ENCODE measurements around the gene NOL7.
A peak's percentile ranks its signal among the peaks of the same experiment; 100 is the strongest.

The NOL7 gene

DNA sequence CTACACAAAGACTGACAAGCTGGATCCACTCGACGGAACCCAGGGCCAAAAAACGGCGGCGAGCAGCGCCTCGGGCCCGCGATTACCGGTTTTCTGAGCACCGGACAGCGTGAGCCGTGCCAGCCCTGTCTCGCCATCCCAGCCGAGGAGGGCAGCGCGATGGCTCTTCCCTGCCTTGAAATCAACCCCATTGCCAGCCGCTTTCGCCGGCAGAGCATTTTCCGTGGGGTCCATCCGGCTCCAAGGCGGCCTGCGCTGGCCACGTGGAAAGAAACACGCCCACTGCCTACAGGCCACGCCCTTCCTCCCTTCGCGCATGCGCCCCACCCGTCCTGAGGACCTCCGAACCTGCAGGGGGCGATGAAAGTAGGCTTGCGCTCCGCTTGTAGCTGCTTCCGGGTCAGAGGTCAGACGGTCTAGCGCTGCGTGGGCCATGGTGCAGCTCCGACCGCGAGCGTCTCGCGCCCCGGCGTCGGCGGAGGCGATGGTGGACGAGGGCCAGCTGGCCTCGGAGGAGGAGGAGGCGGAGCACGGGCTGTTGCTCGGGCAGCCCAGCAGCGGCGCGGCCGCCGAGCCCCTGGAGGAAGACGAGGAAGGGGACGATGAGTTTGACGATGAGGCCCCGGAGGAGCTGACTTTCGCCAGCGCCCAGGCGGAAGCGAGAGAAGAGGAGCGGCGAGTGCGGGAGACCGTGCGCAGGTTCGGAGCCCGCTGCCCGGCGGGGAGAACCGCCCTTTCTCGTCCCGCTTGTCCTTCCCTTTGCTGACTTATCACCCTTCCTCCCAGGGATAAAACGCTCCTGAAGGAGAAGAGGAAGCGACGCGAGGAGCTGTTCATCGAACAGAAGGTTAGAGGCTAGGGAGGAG is at the start of gene NOL7:
Gene NOL7 (plus strand): TSS at position 410 of the 866 bp plus-strand sequence. CDS start 24 bp downstream, at position 434.
- peak; percentile 97 for DNase-seq (ENCODE audit: low read depth)

DNA sequence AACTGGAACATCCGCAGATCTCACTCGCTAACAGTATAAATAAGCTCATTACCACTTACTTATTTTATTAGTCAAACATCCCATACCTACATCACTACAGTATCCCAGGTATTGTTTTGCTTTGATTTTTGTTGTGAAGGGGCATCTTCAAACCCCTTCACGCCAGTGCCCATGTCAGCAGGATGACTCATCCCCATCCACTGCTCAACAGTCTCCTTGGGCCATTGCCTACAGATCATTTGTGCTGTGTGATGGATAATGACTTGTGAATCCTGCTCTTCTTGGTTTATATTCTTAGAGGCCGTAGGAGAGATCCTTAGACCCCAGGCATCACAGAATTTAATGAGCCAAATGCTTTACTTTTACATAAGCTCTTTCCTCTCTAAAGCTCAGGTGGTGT is 49.2 kb upstream of the NOL7 start:
- DNase-seq (ENCODE audit: low read depth) = no peak

DNA sequence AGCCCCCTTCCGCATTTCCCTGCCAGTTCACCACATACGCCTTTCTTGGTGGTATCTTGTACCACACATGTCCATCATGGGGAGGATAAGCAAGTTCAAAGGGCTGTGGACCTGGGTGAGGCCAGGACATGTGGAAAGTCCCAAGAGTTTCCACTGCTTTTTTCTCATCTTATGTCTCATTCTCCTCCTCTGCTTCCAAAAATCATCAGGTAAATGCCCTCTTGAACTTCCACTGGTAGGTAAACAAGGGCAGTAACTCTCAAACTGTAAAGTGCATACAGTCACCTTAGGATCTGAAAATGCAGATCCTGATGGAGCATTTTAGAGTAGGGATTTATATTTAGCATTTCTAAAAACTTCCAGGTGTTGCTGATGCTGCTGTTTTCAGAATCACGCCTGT is 48.6 kb upstream of the NOL7 start:
- DNase-seq (ENCODE audit: low read depth) = no peak

DNA sequence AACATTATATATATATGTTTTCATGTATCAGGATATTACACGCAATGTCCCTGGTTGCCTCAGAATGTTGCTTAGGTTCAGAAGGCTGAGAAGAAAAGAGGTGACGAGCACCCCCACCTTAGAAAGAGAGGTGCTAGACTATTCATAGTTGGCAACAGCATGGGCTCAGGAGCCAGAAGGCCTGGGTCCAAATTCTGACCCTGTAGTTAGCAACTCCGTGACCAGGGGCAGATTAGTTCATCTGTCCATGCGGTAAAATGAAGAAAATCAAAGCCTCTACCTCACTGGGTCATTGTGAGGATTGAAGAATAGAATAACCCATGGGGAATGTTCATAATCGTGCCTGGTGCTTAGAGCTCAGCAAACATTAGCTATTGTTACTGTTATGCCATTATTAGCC is 46.2 kb upstream of the NOL7 start:
- DNase-seq (ENCODE audit: low read depth) = no peak

DNA sequence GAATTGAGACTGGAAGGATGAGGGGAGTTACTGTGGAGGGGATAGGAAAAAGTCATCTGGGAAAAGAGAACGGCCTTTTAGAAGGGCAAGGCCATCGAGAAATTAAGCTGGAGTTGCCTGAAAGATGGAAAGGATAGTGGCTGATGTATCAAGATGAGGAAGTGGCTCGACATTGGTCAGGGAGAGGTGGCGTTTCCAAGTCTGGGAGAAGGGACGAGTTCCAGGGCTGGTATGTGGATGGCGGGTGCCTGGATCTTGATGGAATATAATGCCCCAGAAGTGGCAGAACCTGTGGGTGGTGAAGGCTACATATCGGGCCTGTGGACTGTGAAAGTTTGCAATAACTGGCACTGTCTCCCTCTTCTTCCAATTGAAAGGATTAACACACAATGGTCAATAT is 42.9 kb upstream of the NOL7 start:
- DNase-seq (ENCODE audit: low read depth) = no peak

DNA sequence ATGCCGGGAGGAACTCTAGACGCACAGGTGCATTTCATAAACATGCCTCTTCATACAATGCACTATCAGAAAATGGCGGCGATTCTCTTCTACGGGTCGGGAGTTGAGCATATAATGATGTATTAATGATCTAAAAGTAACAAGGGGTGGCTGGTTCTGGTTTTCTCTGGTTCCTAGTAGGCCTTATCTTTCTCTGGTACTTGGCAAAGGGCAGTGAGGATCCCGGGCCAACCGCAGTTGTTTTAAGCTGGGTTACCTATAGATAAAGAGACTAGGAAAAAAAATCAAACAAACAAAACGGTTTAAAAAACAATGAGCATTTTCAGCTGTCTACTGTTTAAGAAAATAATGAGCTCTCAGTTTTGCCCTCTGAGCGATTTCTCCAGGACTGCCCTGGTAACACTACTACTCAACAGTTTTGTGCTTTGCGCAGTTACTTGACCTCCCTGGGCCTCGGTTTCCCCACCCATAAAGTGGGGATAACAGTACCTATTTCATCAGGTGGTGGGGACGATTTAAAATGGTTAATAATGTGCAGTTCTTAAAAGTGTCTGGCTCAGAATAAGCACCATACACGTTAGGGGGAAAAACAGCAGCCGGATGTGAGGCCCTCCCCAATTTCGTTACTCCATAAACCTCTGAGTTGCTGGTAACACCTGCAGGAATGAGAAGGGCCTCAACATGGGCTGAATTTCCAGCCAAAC is 42.0 kb upstream of the NOL7 start:
- DNase-seq (ENCODE audit: low read depth) = no peak

DNA sequence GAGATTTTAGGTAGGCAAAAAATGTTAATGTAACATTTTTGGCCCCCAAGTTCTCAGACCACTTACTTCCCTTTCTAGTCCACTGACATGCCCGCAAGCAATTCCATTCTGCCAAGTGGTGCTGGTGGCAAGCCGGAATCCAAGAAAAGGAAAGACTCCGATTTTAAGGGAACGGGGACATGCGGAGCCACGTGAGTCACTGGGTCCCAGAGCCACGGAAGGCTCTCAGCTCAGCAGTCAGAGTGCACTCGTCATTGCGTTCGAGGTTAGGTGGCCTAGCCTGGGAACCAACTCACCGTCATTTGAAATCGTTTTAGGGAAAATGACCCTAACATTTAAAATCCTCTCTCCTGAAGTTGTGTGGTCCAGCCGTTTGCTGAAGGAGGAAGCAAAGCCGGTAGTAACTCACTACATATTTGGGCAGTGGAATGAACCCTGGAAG is 41.4 kb upstream of the NOL7 start:
- DNase-seq (ENCODE audit: low read depth) = no peak

DNA sequence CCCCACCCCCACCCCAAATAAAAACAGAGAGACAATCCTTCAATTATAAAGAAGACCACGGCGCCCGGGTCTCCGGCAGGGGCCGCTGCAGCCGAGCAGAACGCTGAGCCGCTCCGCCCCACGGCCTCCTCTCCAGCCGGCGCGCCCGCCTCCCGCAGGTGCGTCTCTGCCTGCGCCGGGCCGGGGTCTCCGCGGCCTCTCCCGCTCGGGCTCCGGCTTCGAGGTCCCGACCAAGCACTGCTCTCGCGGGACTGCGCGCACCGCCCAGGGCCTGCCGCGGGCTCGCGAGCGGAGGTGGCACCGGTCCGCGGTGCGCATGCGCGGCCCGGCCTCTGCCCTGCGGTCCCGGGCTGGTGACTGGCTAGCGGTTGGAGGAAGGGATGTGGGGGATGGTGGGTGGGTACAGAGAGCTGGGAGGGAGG is 41.0 kb upstream of the NOL7 start:
- peak; percentile 88 for DNase-seq (ENCODE audit: low read depth)

DNA sequence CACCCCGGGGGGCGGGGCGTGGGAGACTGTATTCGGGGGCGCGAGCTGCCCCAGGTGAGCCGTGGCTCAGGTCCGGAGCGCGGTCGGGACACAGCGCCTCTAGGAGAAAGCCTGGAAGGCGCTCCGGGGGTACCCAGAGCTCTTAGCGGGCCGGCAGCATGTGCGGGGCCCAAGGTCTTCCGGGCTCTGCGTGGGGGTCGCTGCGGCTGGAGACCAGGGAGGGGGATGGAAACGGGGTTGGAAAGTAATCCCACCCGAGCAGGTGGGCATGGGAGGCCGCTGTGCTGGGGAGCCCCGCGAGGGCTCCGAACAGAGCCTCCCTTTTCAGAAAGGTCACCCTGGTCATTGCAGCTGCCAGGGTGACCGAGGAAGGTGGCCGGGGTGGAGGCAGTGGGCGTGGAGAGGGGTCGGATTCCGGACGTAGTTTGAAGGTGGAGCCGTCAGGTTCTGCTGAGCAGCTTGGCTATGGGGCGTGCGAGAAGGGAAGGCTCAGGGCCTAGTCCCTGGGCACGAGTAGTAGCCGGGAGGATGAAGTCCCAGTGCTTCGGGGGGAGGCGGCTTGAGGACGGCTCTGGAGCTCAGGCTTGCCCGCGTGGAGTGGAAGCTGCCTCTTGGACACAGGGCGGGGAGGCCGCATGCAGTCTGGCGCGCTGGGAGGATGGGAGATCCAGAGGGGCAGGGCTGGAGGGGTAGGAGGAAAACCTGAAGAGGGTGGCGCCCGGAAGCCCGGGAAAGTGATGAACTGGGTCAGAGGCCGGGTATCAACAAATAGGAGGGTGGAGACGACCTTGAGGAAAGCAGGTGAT is 40.4 kb upstream of the NOL7 start, which contains the start of gene SIRT5:
Gene SIRT5 (plus strand): TSS at position 31 of the 806 bp plus-strand sequence. CDS start 9,510 bp downstream, outside the sequence.
- peak; percentile 58 for DNase-seq (ENCODE audit: low read depth)

DNA sequence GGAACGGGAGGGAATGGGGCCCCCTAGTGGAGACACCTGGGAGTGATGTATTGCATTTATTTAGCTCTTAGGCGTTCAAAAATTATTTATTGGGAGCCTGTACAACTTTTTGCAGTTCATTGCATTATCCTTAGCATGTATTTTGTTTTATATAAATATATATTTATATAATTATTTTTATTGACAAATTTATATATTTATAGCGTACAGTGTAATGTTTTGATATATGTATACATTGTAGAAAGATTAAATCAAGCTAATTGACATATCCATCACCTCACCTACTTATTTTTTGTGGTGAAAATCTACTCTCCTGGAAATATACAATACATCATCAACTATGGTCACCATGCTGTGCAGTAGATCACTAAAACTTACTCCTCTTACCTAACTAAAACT is 39.8 kb upstream of the NOL7 start:
- no peak for DNase-seq (ENCODE audit: low read depth)

DNA sequence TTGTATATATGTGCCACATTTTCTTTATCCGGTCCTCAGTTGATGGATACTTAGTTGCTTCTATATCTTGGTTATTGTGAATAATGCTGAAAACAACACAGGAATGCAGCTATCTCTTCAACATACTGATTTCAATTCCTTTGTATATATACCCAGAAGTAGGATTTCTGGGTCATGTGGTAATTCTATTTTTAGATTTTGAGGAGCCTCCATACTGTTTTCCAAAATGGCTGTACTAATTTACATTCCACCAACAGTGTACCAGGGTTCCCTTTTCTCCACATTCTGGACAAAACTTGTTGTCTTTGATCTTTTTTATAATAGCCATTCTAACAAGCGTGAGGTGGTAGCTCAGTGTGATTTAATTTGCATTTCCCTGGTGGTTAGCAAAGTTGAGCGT is 39.1 kb upstream of the NOL7 start:
- no peak for DNase-seq (ENCODE audit: low read depth)

DNA sequence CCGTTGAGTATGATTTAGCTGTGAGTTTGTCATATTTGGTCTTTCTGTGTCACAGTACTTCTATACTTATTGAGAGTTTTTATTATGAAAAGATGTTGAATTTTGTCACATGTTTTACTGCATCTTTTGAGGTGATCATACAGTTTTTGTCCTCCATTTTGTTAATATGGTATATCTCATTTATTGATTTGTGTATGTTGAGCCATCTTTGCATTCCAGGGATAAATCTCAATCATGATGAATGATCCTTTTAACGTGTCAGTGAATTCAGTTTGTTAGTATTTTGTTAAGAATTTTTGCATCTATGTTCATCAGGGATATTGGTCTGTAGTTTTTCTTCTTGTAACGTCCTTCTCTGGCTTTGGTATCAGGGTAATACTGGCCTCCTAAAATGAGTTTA is 37.2 kb upstream of the NOL7 start:
- no peak for DNase-seq (ENCODE audit: low read depth)

DNA sequence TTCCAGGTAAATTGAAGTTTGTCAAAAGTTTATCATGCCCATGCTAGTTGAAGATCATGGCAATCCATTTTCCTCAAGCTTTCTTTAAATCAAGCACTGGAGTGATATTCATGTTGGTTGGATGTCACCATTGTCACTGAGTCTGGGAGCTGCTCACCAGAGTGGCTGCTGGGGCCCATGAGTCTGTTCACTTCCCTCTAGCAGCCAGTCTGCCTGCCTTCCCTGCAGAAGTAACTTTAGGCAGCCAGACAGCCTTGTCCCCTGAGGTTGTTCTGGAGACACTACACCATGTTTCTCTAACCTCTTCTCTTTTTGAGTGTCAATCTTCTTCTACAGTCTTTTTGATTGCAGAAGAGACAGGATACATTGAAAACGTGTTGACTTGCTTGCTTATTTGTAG is 35.2 kb upstream of the NOL7 start:
- DNase-seq (ENCODE audit: low read depth) = no peak

DNA sequence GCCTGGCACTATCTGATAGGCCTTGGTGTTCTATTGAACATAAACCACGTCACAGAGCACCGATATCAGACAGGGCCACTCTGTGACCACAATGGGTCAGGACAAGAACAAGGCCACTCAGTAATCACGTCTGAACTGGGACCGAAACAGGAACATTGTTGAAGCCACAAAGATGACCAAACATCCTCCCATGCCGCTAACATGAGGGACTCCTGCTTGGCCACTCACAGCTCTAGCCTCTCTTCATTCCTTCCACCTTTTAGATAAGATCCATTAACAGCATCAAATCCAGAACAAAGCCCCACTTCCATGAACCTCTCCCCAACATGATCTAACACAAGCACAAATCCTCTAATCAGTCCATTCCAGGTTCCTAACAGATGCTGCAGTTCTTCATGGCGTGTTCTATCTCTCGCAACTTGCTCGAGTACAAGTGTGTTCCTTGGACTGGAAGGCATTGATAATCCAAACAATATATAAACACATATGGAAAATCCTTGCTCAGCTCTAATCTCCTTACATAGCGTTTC is 33.4 kb upstream of the NOL7 start:
- no peak for DNase-seq (ENCODE audit: low read depth)

DNA sequence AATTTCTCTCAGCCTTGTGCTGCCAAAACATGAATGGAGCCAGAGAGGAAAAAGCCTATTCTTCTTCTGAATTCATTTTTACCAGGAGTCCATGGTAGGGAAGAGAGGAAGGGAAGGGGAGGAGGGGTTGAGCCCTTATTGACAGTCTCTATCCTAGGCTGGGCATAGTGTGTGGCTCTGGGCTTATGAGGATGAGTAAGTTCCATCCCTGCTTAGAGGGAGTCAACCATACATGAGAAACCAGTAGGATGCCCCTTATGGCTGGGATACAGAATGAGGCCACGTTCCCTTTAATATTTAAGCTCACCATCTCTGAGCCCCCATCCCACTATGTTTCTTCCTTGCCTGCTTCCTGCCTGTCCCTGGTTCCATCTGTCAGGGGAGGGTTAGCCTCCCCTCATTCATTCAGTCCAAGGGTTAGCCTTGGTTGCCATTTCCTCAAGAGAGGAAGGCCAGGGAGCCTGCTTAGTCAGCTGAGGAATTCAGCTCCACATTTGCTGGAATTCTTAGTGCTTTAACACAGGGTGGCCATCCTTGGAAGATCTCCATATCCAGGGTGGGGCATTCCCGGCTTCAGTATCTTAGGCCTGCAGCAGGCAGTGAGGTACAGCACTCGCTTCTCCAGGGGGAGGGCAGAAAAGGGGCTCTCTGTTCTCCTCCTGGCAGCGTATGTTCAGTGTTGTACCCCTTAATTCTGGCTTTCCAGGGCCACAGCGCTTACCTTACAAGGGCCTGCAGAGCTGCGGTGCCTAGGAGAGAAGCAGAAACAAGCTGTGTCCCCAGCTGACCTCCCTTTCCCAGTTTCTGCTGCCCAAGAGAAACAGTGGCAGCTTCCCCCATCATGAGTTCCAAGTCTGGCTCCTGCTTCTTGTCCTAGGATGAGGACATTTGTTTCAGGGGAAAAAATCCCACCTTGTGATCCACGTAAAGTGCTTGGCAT is 28.3 kb upstream of the NOL7 start:
- no peak for DNase-seq (ENCODE audit: low read depth)

DNA sequence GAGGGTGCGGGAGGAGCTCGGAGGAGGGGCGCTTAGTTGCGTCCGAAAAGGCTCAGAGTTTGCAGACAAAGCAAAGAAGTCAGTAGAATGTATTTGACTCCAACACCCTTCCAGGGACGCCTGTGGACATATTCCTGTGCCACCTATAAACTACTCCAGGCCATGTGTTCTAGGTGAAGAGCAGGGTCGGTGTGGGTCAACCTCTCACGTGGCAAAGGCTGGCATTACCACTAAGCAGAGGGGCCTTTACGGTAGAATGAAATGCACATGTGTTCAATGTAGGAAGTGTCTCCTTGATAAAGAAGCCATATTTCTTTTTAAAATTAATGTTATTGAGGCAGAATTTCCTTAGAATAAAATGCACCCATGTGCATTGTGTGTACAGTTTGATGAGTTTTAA is 25.3 kb upstream of the NOL7 start:
- DNase-seq (ENCODE audit: low read depth) = no peak

DNA sequence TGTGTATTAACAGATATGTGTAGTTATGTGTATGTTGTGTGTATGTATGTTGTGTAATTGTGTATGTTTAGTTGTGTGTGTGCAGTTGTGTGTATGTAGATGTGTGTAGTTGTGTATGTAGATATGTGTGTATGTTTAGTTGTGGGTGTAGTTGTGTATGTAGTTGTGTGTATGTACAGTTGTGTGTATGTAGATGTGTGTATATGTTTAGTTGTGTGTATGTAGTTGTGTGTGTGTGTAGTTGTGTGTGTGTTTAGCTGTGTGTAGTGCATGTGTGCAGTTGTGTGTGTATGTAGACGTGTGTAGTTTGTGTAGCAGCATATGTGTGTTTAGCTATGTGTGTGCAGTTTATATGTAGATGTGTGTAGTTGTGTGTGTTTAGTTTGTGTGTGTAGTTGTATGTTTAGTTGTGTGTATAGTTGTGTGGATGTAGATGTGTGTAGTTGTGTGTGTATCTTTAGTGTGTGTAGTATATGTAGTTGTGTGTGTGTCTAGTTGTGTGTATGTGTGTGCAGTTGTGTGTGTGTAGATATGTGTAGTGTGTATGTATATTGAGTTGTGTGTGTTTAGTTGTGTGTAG is 24.5 kb upstream of the NOL7 start:
- DNase-seq (ENCODE audit: low read depth) = no peak

DNA sequence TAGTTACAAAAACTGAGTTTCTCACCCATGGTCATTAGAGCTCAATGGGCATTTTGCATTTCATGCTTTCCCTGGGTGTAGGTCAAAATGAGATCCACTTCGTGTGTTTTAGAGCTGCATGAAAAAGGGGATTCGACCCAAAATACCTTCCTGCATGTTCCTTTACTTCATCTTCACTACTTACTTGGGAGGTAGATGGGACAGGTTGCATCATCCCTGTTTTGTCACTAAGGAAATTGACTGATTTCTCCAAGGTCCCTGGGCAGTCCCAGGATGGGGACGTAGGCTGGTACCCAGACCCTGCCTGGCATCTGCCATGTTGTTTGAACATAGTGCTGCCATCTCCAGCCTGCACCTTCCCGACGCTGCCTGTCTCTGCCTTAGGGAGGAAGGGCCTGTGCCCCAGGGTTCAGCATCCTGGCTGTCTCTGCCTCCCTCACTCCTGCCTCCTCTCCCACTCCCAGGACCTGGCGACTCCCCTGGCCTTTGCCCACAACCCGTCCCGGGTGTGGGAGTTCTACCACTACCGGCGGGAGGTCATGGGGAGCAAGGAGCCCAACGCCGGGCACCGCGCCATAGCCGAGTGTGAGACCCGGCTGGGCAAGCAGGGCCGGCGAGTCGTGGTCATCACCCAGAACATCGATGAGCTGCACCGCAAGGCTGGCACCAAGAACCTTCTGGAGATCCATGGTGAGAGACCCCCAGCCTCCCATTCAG is 23.8 kb upstream of the NOL7 start:
- no peak for DNase-seq (ENCODE audit: low read depth)

DNA sequence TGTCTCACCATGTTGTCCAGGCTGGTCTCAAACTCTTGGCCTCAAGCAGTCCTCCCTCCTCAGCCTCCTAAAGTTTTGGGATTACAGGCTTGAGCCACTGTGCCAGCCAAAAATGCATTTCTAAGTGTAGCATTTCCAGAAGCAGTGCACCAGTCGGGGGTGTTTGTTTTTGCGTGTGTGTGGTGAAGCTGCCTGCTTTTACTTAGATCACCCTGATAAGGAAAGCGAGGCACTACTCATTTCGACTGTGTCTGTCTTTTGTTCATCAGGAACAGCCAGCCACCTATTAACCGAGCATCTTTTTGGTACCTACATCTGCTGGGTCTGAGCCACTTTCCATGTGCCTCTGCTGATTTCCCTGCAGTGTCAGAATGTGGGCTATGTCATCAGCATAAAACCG is 22.0 kb upstream of the NOL7 start:
- no peak for DNase-seq (ENCODE audit: low read depth)

DNA sequence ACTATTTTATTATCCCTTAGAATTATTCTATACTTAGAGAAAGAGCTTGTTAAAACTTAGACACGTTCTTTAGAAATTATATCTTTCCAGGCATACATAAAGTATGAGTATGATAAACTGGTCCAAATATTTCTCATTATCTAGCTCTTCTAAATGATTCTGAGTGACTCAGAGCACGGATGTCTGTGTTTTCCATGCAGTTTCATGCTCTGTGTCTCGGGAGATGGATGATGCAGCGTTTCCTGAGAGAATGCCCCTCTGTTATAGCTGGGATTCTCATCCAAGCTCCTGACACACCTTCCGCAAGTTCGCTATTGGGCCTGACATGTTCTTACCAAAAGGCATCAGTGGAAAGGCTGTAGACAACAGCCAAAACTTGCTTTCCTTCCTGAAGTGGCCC is 21.4 kb upstream of the NOL7 start:
- DNase-seq (ENCODE audit: low read depth) = no peak
